Thyroid gland (tissue), 4 donors: ENCODE data around the gene FOXO3.

Source experiments
- POLR2A ChIP-seq, 2 donors: fragments of 450-650 bp; IDR thresholded peaks; one replicate each; pipeline ENCODE4 v1.6.1; 2017; ENCODE audit warnings: antibody characterized with exemption in 2 of 2, mild to moderate bottlenecking in 2 of 2, moderate library complexity in 1 of 2
- TF ChIP-seq, protein P1 (sequence below), 6 experiments: fragments of 200-600 bp in 3 of 6; fragments of 450-650 bp in 3 of 6; sonication (generic) in 3 of 6; IDR thresholded peaks; one replicate each; pipeline ENCODE4 v1.5.1; 2016 to 2019; ENCODE audit warnings: antibody characterized with exemption in 6 of 6, mild to moderate bottlenecking in 2 of 6, inconsistent platforms in 1 of 6, moderate library complexity in 1 of 6

DNA sequence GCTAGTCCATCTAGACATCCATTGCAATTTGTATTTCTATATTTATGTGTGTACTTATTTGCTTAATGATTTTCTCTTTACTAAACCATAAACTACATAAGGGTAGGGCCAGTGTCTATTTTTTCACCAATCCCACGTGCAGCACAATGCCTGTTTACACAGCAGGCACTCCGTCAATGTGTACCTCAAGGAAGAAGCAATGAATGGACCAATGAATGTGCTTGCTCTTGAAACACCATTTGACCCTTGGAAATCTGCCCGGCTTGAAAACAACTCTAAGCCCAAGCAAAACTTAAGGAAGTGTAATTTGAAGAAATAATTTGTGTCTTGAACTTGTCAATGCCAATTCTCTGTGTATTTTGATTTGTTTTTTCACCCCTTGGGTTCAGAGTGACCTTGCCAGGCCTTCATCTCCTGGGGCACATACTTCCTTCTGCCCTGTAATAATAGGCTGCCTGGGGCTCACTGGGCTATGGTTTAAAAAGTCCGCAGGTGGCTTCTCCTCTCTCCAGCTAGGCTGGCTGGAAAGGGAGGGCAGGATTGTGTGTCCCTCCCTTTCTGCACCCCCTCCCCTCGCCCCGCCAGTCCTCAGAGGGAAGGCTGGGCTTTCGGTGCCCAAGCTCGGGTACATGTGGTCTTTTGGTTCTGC is 146.7 kb downstream of the FOXO3 start:
- TF ChIP-seq, protein P1, sequence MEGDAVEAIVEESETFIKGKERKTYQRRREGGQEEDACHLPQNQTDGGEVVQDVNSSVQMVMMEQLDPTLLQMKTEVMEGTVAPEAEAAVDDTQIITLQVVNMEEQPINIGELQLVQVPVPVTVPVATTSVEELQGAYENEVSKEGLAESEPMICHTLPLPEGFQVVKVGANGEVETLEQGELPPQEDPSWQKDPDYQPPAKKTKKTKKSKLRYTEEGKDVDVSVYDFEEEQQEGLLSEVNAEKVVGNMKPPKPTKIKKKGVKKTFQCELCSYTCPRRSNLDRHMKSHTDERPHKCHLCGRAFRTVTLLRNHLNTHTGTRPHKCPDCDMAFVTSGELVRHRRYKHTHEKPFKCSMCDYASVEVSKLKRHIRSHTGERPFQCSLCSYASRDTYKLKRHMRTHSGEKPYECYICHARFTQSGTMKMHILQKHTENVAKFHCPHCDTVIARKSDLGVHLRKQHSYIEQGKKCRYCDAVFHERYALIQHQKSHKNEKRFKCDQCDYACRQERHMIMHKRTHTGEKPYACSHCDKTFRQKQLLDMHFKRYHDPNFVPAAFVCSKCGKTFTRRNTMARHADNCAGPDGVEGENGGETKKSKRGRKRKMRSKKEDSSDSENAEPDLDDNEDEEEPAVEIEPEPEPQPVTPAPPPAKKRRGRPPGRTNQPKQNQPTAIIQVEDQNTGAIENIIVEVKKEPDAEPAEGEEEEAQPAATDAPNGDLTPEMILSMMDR (IDR thresholded peaks at IDR 0.05), result no peak
- TF ChIP-seq POLR2A (IDR thresholded peaks at IDR 0.05), result no peak
